ENCODE results near the gene WDR41. TPM values are rescaled to one million over a fixed set of nuclear protein-coding genes. Genes with fewer than 3 reads are reported as not detected.
A peak's percentile ranks its signal among the peaks of the same experiment; 100 is the strongest.

WDR41 gene
- total RNA-seq, 4 donors from 2014 or later, result 82.7 to 161 (median 126) TPM

DNA sequence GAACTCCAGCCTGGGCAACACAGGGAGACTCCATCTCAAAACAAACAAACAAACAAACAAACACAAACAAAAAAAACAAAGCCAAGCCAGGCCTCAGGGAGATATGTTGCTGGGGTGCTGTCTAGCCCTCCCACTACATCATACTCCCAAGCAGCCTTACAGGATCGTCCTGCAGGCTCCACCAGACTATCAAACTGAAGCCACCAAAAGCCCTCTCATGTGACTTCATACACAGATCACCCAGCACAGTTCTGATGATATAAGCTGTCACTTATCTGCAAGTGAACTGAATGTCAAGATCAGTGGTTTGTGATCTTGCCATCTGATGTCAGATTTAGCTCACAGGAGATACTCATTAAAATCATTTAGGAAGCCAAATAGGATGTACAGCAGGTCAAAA lies 43.3 kb downstream of the WDR41 start:
- H3K36me3 ChIP-seq, result no peaks in the 10 kb centered on the region
- H3K4me3 ChIP-seq, result no peak overlapping the region
- intact Hi-C loops (cut with DNase I; ENCODE audit: low total_unique reads), result no loop called here
- no peaks in the 10 kb centered on the region for H3K4me1 ChIP-seq
- H3K27ac ChIP-seq, result no peak overlapping the region
- no peak for DNase-seq
- TF ChIP-seq, protein P1, sequence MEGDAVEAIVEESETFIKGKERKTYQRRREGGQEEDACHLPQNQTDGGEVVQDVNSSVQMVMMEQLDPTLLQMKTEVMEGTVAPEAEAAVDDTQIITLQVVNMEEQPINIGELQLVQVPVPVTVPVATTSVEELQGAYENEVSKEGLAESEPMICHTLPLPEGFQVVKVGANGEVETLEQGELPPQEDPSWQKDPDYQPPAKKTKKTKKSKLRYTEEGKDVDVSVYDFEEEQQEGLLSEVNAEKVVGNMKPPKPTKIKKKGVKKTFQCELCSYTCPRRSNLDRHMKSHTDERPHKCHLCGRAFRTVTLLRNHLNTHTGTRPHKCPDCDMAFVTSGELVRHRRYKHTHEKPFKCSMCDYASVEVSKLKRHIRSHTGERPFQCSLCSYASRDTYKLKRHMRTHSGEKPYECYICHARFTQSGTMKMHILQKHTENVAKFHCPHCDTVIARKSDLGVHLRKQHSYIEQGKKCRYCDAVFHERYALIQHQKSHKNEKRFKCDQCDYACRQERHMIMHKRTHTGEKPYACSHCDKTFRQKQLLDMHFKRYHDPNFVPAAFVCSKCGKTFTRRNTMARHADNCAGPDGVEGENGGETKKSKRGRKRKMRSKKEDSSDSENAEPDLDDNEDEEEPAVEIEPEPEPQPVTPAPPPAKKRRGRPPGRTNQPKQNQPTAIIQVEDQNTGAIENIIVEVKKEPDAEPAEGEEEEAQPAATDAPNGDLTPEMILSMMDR (IDR thresholded peaks at IDR 0.05), result no peak
- TF ChIP-seq POLR2A (IDR thresholded peaks at IDR 0.05), result no peak
- no peaks in the 10 kb centered on the region for H3K27me3 ChIP-seq
- no peaks in the 10 kb centered on the region for H3K9me3 ChIP-seq

DNA sequence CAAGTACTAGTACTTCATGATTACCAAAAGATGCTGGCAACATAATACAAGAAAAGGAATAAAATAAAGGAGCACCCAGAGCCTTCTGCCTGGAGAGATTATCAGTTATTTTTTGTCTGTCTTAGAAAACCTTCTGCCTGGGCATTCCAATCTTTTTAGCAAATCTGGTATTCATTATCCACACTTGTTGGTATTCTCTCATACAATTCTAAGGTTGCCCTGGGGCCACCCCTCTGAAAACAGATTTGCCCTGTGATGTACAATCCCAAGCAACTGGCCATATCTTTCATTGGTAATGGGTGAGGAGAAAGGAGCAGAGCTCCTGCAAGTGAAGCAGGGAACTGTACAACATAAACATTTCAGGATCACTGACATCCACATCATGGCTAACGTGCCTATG lies 47.8 kb downstream of the WDR41 start:
- H3K36me3 ChIP-seq, result no peaks in the 10 kb centered on the region
- DNase-seq, result no peak
- intact Hi-C loops (cut with DNase I; ENCODE audit: low total_unique reads), result no loop called here
- TF ChIP-seq POLR2A (IDR thresholded peaks at IDR 0.05), result no peak
- TF ChIP-seq, protein P1 (IDR thresholded peaks at IDR 0.05), result no peak
- H3K9me3 ChIP-seq, result no peaks in the 10 kb centered on the region
- no peak overlapping the region for H3K27ac ChIP-seq
- no peaks in the 10 kb centered on the region for H3K4me1 ChIP-seq
- no peak overlapping the region for H3K4me3 ChIP-seq
- no peaks in the 10 kb centered on the region for H3K27me3 ChIP-seq

DNA sequence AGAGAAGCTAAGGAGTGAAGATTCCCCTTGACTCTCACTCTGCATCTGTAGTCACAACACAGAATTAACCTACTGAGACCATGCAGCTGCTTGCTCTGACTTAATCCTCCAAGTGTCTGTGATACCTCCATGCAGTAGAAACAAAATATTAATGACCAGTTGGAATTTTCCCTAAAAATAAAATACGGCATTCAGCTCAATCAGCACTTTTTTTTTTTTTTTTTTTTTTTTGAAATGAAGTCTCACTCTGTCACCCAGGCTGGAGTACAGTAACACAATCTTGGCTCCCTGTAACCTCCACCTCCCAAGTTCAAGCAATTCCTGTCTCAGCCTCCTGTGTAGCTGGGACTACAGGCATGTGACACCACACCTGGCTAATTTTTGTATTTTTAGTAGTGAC lies 48.4 kb downstream of the WDR41 start:
- H3K9me3 ChIP-seq, result no peaks in the 10 kb centered on the region
- no peak for DNase-seq
- H3K27me3 ChIP-seq, result no peaks in the 10 kb centered on the region
- no peaks in the 10 kb centered on the region for H3K4me1 ChIP-seq
- no peak overlapping the region for H3K27ac ChIP-seq
- no peak overlapping the region for H3K4me3 ChIP-seq
- TF ChIP-seq POLR2A (IDR thresholded peaks at IDR 0.05), result no peak
- TF ChIP-seq, protein P1 (IDR thresholded peaks at IDR 0.05), result no peak
- intact Hi-C loops (cut with DNase I; ENCODE audit: low total_unique reads), result no loop called here
- H3K36me3 ChIP-seq, result no peaks in the 10 kb centered on the region

DNA sequence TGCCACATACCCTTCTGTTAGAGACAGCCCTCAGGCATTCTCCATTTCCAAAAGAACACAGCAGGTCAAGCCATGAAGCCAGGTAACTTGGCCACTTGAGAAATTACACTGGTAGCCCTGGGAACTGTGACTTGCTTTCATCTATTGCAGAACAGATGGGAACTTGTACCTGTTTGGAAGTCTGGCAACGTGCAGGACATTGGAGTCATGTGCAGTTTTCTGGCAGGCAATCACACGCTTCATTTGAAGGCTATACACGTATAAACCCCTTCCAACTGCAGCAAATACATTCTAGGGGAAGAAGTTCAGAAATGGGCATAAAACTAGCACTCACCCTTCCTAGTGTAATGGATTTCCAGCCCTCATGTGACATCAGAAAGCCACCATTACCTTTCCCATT lies 54.0 kb downstream of the WDR41 start:
- no peak overlapping the region for H3K27ac ChIP-seq
- H3K27me3 ChIP-seq, result no peaks in the 10 kb centered on the region
- H3K9me3 ChIP-seq, result no peaks in the 10 kb centered on the region
- H3K36me3 ChIP-seq, result no peaks in the 10 kb centered on the region
- H3K4me1 ChIP-seq, result no peaks in the 10 kb centered on the region
- no peak for DNase-seq
- TF ChIP-seq, protein P1 (IDR thresholded peaks at IDR 0.05), result no peak
- no peak for TF ChIP-seq POLR2A (IDR thresholded peaks at IDR 0.05)
- intact Hi-C loops (cut with DNase I; ENCODE audit: low total_unique reads), result no loop called here
- H3K4me3 ChIP-seq, result no peak overlapping the region

DNA sequence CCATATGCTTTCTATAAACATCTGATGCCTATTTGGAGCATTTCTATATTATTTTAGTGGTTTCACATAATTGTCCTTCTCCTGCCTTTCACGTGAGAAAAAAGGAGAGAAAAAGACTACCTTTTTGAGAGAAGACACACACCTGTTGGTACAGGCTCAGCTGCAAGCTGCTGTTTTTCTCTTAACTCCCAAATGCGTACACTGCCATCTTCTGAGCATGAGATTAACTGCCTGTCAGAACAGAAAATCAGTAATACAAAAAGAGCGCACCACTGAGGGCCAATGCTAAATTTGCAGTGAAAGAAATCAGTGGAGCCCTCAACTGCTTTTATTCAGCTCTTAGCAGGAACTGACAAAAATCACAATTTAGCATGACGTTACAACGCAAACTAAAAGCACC lies 54.9 kb downstream of the WDR41 start:
- intact Hi-C loops (cut with DNase I; ENCODE audit: low total_unique reads), result no loop called here
- Histone ChIP-seq H3K27me3 (no peaks in the 10 kb centered on the region), H3K4me1 (no peaks in the 10 kb centered on the region), H3K9me3 (no peaks in the 10 kb centered on the region), H3K27ac (no peak overlapping the region), H3K4me3 (no peak overlapping the region), H3K36me3 (no peaks in the 10 kb centered on the region)
- no peak for DNase-seq
- TF ChIP-seq POLR2A (IDR thresholded peaks at IDR 0.05), result no peak
- TF ChIP-seq, protein P1 (IDR thresholded peaks at IDR 0.05), result peak; percentile 27 to 46 (median 36)
